WTC11 (cell line): ENCODE results near the gene CEP104.

Source experiments
- CREB1 ChIP-seq: sonication (generic); formaldehyde crosslinking; IDR thresholded peaks from 2 replicates; pipeline ENCODE4 v1.8.0; 2023; ENCODE audit warnings: mild to moderate bottlenecking, missing genetic modification reagents
- TF ChIP-seq, protein P1 (sequence below): fragments of 200-600 bp; IDR thresholded peaks from 2 replicates; pipeline ENCODE4 v1.8.0; 2022; ENCODE audit warnings: antibody characterized with exemption

DNA sequence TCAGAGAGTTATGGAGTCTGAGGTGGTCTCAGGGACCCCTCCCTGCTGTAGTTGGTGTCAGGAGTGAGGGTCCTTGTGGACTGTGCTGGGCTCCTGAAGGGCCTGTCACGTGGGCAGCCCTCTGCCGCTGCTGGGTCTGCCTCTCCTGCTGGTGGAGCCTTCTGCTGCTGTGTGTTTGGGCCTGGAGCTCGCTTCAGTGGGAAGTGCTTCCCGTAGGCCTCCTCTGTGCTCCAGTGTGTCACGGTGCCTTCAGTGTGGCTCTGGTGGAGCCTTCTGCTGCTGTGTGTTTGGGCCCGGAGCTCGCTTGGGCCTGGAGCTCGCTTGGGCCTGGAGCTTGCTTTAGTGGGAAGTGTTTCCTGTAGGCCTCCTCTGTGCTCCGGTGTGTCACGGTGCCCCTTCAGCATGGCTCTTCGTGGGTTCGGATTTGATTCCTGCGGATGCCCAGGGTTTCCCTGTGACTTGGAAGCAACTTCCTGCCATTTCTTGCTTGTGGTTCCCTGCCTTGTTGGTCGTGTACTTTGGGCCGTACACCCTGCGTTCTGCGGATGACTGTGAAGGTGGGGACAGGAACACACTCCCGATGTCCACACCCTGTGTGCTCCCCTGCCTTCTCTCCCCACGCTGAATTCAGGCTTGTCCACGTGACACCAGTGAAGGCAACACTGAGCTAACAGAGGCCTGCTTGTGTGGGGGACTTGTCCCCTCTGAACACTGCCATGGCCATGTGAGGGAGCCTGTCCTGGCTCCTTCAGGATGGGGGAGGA lies 23.6 kb upstream of the CEP104 start:
- no peak for TF ChIP-seq CREB1 (CRISPR knock-in tag)
- TF ChIP-seq, protein P1, sequence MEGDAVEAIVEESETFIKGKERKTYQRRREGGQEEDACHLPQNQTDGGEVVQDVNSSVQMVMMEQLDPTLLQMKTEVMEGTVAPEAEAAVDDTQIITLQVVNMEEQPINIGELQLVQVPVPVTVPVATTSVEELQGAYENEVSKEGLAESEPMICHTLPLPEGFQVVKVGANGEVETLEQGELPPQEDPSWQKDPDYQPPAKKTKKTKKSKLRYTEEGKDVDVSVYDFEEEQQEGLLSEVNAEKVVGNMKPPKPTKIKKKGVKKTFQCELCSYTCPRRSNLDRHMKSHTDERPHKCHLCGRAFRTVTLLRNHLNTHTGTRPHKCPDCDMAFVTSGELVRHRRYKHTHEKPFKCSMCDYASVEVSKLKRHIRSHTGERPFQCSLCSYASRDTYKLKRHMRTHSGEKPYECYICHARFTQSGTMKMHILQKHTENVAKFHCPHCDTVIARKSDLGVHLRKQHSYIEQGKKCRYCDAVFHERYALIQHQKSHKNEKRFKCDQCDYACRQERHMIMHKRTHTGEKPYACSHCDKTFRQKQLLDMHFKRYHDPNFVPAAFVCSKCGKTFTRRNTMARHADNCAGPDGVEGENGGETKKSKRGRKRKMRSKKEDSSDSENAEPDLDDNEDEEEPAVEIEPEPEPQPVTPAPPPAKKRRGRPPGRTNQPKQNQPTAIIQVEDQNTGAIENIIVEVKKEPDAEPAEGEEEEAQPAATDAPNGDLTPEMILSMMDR = no peak
